Loucy (cell line): ENCODE measurements around the gene PRMT9.

Experiments
- CTCF ChIP-seq: fragments of 200-600 bp; sonication (generic); conservative IDR thresholded peaks from 2 replicates; pipeline ENCODE4 v1.5.1; 2014; ENCODE audit warnings: mild to moderate bottlenecking, antibody characterized with exemption, low read length
- EZH2phosphoT487 ChIP-seq: fragments of 200-600 bp; IDR thresholded peaks from 2 replicates; pipeline ENCODE4 v1.6.1; 2018; ENCODE audit warnings: antibody characterized with exemption, mild to moderate bottlenecking, moderate library complexity, borderline replicate concordance

- TF ChIP-seq CTCF (no peak), EZH2phosphoT487 (no peak)
Measured at GRCh38 chr4:147638942-147639341, 45.0 kb downstream of the PRMT9 start.
